ENCODE results near the gene SSUH2. TPM values are rescaled to one million over a fixed set of nuclear protein-coding genes. Genes with fewer than 3 reads are reported as not detected.

The SSUH2 gene
- total RNA-seq, 4 donors from 2014 or later, result 0.13 to 0.19 TPM; not detected in 2

DNA sequence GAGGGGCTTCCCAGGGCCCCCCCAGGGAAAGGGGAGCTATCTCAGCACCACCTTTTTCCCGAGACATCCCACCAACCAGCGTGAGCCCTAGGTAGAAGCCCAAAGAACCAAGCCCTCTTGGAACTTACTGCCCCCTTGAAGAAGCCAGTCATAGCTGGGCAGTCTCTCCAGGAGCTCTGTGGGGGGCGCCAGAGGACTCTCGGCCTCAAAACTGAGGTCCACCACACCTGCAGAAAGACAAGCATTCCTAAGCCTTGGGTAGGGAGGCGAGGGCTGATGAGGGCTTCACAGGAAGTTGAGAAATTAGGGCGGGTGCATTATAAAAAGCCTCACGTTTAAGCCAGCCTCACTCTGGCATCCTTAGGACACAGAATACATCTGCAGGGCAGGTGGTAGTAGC, 9.0 kb downstream of the SSUH2 start:
- no peaks in the 10 kb centered on the region for H3K9me3 ChIP-seq
- TF ChIP-seq, protein P1, sequence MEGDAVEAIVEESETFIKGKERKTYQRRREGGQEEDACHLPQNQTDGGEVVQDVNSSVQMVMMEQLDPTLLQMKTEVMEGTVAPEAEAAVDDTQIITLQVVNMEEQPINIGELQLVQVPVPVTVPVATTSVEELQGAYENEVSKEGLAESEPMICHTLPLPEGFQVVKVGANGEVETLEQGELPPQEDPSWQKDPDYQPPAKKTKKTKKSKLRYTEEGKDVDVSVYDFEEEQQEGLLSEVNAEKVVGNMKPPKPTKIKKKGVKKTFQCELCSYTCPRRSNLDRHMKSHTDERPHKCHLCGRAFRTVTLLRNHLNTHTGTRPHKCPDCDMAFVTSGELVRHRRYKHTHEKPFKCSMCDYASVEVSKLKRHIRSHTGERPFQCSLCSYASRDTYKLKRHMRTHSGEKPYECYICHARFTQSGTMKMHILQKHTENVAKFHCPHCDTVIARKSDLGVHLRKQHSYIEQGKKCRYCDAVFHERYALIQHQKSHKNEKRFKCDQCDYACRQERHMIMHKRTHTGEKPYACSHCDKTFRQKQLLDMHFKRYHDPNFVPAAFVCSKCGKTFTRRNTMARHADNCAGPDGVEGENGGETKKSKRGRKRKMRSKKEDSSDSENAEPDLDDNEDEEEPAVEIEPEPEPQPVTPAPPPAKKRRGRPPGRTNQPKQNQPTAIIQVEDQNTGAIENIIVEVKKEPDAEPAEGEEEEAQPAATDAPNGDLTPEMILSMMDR (IDR thresholded peaks at IDR 0.05), result no peak
- no peak for TF ChIP-seq POLR2A (IDR thresholded peaks at IDR 0.05)

DNA sequence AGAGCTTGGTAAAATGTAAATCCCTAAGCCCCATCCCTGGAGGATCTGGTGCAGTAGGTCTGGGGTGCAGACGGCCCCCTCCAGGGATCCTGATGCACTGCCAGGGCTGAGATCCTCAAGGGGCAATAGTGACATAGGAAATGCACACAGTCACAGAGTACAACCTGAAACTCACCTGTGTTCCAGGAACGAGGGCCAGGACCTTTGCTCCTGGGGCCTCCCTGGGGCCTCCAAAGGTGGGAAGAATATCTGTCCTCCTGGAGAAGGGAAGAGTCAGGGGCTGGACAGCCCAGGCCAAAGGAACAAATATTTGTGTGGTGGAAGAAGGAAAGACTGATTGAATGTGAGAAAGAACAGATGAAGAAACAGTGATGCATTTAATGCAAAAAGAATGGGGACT, 9.5 kb downstream of the SSUH2 start:
- Histone ChIP-seq H3K27me3 (no peaks in the 10 kb centered on the region), H3K4me1 (peaks cover 0 to 26% (median 3%) of the 10 kb centered on the region in 3 donors), H3K9me3 (no peaks in the 10 kb centered on the region), H3K36me3 (no peaks in the 10 kb centered on the region), H3K4me3 (no peak overlapping the region), H3K27ac (no peak overlapping the region)
- no peak for DNase-seq
- intact Hi-C loops (cut with DNase I), result no loop called here
- WGBS, 2 donors, result 86 to 100% methylated on average over 1 of the region's 2 CpGs
- TF ChIP-seq, protein P1 (IDR thresholded peaks at IDR 0.05), result no peak
- no peak for TF ChIP-seq POLR2A (IDR thresholded peaks at IDR 0.05)

More for the DNA sequence above, 9.0 kb downstream of the SSUH2 start:
- peaks cover 0 to 26% (median 3%) of the 10 kb centered on the region in 3 donors for H3K4me1 ChIP-seq
- no peak overlapping the region for H3K27ac ChIP-seq
- H3K4me3 ChIP-seq, result no peak overlapping the region
- WGBS, 2 donors, result 67 to 76% methylated on average over 1 to 7 of the region's 7 CpGs
- no peaks in the 10 kb centered on the region for H3K27me3 ChIP-seq
- DNase-seq, result no peak
- intact Hi-C loops (cut with DNase I), result no loop called here
- no peaks in the 10 kb centered on the region for H3K36me3 ChIP-seq

DNA sequence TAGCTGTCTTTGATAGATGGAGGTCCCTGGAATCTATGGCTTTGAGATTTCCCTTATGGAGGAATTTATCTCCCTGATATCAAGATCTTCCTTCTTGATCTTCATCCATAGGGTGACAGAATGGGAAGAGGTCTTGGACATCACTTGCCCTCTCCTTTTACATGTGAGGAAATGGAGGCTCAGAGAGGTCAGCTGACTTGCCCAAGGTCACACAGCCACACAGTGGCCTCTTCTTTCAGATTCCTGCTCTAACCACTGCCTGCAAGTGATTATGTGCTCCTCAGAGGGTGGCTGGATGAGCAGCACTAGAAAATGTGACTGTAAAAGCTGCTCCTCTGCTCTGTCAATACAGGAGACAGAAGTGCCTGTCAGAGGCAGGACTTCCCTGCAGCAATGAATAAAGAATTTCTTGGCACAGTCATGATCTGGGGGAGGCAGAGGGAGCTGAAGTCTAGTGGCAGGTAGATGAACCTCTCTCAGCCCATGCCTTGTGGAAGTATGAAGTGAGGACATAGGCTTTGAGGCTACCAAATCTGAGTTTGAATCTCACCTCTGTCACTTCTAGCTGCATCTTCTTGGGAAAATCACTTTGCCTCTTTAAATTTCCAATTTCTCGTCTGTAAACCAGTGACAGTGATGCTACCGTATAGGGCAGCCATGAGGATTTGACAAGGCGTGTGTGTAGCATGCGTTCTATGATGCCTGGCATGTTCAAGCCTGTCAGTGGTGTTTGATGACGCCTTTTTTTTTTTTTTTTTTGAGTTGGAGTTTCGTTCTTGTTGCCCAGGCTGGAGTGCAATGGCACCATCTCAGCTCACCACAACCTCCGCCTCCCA, 12.0 kb downstream of the SSUH2 start:
- DNase-seq, result no peak
- WGBS, 2 donors, result 42 to 56% methylated on average over 7 of the region's 7 CpGs
- H3K27ac ChIP-seq, result peak overlapping the region in 1 of 4 donors; percentile 76

DNA sequence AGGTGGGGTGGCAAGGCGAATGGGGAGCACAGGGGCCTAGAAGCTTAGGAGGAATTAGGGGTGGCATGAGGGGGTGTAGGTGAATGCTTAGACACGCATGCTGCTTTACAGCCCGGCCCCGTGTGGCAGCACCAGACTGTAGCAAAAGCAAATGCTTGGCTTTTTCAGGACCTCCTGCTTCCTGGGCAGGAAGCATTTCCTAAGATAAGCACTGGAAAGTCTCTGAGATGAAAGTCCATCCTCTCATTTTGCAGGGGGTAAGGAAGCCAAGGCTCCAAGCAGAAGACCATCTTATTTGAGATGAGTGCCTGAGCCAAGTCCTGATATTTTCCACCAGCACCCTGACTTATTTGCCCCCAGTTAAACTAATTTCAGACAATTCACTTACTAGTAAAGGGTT, 12.9 kb downstream of the SSUH2 start:
- peaks cover 0 to 42% (median 8%) of the 10 kb centered on the region in 3 donors for H3K4me1 ChIP-seq
- TF ChIP-seq POLR2A (IDR thresholded peaks at IDR 0.05), result no peak
- TF ChIP-seq, protein P1 (IDR thresholded peaks at IDR 0.05), result no peak
- no peaks in the 10 kb centered on the region for H3K27me3 ChIP-seq
- H3K27ac ChIP-seq, result no peak overlapping the region
- no peak overlapping the region for H3K4me3 ChIP-seq
- no peak for DNase-seq
- 83 to 92% methylated on average over 4 of the region's 4 CpGs for WGBS, 2 donors
- H3K9me3 ChIP-seq, result no peaks in the 10 kb centered on the region
- intact Hi-C loops (cut with DNase I), result no loop called here
- no peaks in the 10 kb centered on the region for H3K36me3 ChIP-seq

More for the DNA sequence above, 12.0 kb downstream of the SSUH2 start:
- Histone ChIP-seq H3K4me1 (peaks cover 0 to 42% (median 8%) of the 10 kb centered on the region in 3 donors), H3K36me3 (no peaks in the 10 kb centered on the region), H3K4me3 (no peak overlapping the region), H3K27me3 (no peaks in the 10 kb centered on the region), H3K9me3 (no peaks in the 10 kb centered on the region)
- TF ChIP-seq, protein P1 (IDR thresholded peaks at IDR 0.05), result no peak
- TF ChIP-seq POLR2A (IDR thresholded peaks at IDR 0.05), result no peak
- intact Hi-C loops (cut with DNase I), result no loop called here

All from esophagus squamous epithelium (tissue), 5 donors.